Measurements from ENCODE around the gene SNX5. TPM values are rescaled to one million over a fixed set of nuclear protein-coding genes. Genes with fewer than 3 reads are reported as not detected.

Gene SNX5
- total RNA-seq, 1 donor from 2014 or later, result 29.2 TPM

DNA sequence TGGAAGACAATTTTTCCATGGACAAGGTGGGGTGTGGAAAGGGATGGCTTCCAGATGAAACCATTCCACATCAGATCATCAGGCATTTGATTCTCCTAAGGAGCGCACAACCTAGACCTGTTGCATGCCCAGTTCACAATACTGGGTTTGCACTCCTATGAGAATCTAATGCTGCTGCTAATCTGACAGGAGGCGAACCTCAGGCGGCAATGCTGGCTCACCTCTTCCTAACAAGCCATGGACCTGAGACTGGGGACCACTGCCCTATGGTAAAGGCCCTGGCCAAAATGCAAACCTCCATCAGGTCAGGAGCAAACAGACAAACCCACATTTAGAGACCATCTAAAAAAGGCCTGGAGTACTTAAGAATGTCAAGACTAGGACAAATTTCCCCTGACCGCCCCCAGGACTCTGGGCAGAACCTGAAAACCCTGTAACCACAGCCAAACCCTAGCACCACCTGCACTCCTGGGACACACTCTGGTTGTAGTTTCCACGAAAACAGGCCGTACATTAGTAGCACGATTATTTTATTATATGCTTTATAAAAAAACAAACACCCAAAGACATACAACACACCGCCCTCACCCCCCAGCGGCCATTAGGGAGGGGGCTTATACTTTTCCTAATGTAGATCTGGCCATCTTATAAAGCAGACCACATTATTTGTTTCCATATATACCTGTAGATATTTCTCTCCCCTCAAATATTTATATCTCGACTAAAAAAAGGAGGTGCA is 27.3 kb downstream of the SNX5 start:
- DNase-seq (ENCODE audit: low spot score) (no peak), ATAC-seq (no peak)

GRCh38 chr20:17940224-17940971 is 28.2 kb downstream of the SNX5 start:
- peak; percentile 43 for ATAC-seq
- no peak for DNase-seq (ENCODE audit: low spot score)

- ATAC-seq, result peak; percentile 25
- DNase-seq (ENCODE audit: low spot score), result no peak
Measured at GRCh38 chr20:17939622-17940223, 28.9 kb downstream of the SNX5 start.

DNA sequence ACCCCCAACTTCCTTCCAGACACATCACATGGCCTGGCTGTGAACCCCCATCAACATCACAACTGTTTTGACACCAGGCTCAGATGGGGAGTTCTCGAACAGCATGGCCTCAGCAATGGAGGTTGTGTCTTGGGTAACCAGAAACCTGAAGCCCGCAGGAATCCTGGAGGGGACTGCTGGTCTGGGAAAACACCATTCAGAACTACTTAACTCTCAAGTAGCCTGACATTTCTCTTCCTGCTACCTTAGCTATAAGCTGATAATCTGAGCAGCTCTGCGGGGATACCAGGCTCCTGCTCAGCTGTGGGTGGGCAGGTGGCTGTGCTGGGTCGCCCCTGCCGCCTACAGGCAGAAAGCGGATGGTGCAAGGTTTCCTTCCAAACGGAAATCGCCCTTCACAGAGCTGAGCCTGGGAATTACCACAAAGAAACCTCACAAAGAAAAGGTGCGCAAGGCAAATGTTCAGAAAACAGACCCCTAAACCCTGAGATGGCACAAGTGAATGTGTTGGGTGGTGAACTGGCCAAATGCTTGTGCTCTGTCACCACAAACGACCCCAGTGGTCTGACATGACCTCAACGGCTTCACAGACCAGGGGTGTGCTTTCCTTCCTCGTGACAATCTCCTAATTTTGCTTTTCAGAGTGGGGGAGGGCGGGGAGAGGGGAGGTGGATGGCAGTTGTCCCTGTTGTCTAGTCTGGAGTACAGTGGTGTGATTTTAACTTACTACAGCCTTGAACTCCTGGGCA is 29.5 kb downstream of the SNX5 start:
- ATAC-seq (peak; percentile 91), DNase-seq (ENCODE audit: low spot score) (peak; percentile 58)

DNA sequence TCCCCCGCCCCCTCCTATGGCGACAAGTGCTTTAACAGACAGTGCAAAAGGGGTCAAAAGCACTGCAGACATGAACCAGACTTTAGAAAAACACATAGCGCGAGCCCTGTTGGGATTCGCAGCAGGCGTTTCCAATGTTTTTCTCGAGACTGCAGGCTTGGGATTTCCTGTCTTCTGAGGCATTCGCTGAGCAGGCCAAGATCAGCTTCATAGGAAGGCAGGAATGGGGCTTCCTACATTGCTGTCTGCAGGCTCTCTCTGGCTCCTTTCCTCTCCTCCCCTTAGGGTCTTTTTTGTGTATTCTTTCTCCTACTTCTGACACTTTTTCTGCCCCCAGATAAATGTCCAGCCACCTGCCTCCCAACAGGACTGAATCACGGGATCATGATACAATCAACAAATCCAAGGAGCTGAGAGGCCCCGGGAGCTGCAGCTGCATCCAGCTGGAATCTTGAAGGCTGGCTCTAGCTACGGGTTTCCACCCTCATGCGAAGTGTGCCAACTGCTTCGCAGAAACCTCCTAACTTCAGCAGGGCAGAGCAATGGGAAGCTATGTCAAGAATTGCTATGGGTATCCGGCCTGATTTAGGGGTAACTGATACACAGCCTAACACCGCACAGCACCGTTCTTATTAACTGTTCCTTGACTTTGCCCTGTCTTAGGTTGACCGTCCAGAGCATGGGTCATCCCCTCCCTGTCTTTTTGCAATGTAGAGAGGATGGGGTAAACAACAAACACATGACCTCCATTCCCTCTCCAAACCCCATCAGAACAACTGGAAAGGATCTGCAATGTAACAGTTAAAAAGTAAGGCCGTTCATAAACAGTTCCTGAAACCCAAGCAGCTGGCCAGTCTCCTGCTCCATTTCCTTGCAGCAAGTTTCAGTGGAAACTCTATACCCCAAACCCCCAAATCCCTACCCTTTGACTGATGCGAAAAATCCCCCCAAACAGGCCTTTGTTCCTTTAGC is 31.5 kb downstream of the SNX5 start:
- DNase-seq (ENCODE audit: low spot score) (no peak), ATAC-seq (peak; percentile 5)

DNA sequence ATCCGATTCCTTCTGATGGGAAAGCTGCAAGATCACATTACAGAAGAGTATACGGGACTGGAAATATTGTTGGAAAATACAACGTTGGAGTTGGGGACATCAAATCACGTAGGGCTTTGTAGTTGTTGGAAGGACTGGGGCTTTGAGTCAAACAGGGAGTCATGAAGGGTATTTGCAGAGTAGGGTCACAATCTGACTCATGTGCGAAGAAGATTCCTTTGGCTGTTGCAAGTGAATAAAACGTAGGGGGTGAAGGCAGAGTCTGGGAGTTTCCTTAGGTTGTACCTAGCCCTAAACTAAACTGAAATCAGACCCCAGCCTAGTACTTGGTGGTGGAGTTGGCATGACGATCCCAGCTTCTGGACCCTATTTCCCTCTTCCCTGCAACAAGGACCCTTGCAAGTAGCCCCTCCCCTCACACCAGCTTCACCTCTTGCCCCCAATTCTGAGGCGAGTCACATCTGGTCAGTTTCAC is 32.3 kb downstream of the SNX5 start:
- no peak for DNase-seq (ENCODE audit: low spot score)
- no peak for ATAC-seq

GRCh38 chr20:17935761-17936160 is 32.8 kb downstream of the SNX5 start:
- ATAC-seq (no peak), DNase-seq (ENCODE audit: low spot score) (no peak)

DNA sequence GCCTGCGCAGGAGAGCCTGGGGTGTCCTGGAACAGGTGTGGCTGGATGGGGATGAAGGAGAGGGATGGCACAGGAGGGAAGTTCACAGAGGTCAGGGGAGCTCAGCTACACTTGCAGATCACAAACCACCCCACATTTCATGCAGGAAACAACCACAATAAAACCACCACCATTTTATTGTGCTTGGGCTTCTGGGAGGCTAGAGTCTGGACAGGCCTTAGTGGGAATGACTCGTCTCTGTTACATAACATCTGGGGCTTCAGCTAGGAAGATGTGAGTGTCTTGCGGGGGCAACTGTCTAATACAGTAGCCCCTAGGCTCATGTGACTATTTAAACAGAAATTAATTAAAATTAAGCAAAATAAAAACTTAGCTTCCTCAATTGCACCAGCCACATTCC is 33.4 kb downstream of the SNX5 start:
- ATAC-seq (no peak), DNase-seq (ENCODE audit: low spot score) (no peak)

- ATAC-seq (no peak), DNase-seq (ENCODE audit: low spot score) (no peak)
Measured at GRCh38 chr20:17934141-17934862, 34.3 kb downstream of the SNX5 start.

- no peak for ATAC-seq
- DNase-seq (ENCODE audit: low spot score), result no peak
Measured at GRCh38 chr20:17933711-17934110, 34.9 kb downstream of the SNX5 start.

DNA sequence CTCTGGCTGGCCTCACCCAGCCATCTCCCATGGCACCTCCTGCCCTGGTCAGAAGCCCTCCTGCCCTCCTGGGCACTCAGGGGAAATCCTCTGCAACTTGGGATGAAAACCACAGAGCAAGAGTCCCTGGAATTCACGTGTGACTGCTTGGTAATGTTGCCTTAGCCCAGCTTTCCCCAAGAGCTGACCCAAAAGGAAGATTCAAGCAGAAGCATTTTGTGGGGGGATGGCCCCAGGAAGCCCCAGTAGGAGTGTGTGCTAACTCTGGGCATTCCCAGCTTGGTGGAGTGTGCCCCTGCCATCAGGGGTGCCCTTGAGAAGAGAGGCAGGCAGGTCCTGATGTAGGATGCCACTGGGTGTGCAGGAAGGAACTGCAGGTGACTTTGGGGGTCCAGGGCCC is 35.5 kb downstream of the SNX5 start:
- ATAC-seq, result no peak

GRCh38 chr20:17932396-17932795 is 36.2 kb downstream of the SNX5 start:
- DNase-seq (ENCODE audit: low spot score), result no peak
- ATAC-seq, result peak; percentile 49

More for the DNA sequence above, 35.5 kb downstream of the SNX5 start:
- no peak for DNase-seq (ENCODE audit: low spot score)

GRCh38 chr20:17931513-17931912 is 37.1 kb downstream of the SNX5 start:
- DNase-seq (ENCODE audit: low spot score) (no peak), ATAC-seq (peak; percentile 56)

DNA sequence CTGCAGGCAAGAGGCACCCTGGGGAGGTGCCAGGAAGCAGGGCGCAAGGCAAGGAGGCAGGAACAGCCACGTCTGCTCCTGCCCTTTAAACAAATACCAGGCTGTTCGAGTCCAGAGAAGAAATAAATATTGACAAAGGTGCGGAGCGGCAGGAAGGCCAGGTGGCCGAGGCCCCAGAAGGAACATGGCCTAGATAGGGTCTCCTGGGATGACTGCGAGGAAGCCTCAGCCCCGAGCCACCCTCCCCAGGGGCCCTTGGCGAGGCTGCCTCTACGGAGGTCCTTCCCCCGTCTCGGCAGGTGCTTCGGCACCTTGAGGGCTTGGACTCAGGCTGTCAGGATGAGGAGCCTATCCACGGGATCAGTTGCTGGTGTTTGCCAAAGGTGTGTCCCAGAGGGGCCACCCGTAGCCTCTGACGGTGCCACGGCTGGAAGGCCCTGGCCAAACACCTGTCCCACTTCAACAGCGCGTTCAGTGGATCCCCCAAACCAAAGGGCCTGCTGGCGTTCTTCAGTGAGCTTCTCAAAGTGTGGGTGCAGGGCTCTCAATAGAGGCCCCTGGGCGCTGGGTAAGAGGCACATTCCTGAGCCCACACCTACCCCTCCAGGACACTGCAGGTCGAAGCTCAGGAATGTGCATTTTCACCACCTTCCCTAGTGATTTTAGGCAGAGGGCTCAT is 39.8 kb downstream of the SNX5 start:
- ATAC-seq (no peak), DNase-seq (ENCODE audit: low spot score) (no peak)

- no peak for ATAC-seq
- DNase-seq (ENCODE audit: low spot score), result no peak
Measured at GRCh38 chr20:17928211-17928611, 40.4 kb downstream of the SNX5 start.

- no peak for DNase-seq (ENCODE audit: low spot score)
- no peak for ATAC-seq
Measured at GRCh38 chr20:17925940-17926300, 42.7 kb downstream of the SNX5 start.

DNA sequence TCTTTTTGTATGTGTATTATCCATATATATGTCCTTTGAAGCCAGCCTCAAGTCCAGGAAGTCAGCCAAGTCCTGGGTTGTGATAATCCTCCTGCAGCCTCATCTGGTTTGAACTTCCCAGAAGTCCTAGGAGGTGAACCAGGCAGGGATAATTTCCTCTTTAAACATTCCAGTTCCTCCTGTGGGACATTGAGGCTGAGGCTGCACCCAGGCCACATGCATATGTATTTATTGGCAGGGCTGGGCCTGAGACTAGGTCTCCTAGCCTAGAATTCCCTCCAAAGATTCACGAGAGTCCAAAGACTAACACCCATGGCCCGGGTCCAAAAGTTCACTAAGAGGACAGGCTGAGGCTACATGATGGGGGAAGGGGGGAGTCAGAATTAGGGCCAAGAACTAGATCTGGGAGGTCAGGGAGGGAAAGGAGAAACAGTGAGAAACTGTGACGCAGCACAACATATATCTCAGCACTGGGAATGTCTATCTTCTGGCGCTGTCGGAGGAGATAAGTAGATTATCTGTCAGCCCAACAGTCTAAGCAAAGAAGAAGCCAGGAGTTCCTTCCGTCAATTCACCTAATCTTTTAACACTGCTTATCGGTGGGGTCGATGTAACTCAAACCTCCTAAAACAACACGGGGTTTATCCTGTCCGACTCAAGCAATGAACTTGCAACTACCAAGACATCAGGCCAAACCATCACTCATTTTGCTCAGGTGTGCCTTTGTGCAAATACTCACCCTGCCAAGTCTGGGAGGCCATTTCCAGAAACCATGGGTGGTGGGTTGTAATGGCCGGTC is 43.3 kb downstream of the SNX5 start:
- peak; percentile 88 for ATAC-seq

DNA sequence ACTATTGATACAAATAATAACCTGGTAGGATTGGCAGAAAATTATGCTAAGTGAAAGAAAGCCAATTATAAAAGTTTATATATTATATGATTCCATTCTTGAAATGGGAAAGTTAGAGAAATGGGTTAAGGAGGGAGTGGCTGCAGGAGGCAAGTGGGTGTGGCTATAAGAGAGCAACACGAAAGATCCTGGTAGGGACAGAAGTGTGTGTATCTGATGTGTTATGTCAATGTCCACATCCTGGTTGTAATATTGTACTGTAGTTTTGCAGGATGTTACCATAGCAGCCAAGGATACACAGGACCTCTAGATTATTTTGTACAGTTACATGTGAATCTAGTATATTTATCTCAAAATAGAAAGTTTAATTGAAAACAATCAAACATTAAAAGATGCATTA is 46.8 kb downstream of the SNX5 start:
- DNase-seq (ENCODE audit: low spot score), result no peak
- ATAC-seq, result no peak

More for the DNA sequence above, 43.3 kb downstream of the SNX5 start:
- DNase-seq (ENCODE audit: low spot score), result peak; percentile 85

All from left lobe of liver (tissue), 2 donors.